ENCODE results near the gene TGM5. TPM values are rescaled to one million over a fixed set of nuclear protein-coding genes. Genes with fewer than 3 reads are reported as not detected.
"Not testable (repeated sequence)": the region's sequence is repeated elsewhere in the genome, so short reads cannot be mapped to it uniquely, and the experiment has no call there.

TGM5 gene
- polyA plus RNA-seq, 2 of the 4 experiments (the other 2 are of a cell fraction) = not detected

DNA sequence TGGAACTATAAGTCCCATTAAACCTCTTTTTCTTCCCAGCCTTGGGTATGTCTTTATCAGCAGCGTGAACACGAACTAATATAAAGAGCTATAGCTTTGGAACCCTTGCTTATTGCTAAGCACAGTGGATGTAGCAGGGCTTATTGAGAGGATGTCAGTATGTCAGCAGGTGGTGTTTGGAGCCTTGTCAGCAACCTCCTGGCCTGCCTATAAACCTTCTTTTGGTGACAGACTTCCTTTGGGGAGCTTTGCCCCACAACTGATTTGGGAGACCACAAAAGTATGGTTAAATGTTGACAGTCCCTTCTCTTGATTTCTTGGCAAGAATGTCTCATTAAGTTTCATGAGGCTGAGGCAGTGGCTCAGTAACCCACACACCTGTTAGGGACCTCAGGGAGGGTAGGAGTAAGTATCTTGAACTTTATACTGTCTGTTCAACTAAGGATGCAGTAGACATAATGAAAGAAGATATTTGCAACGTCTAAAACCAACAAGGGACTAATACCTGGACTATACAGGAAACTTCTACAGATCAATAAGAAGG is 66.7 kb downstream of the TGM5 start:
- H3K4me3 ChIP-seq = no peak overlapping the region
- DNase-seq (ENCODE audit: low read depth in 1 of 2, low spot score in 1 of 2) = no peak
- TF ChIP-seq, protein P1, sequence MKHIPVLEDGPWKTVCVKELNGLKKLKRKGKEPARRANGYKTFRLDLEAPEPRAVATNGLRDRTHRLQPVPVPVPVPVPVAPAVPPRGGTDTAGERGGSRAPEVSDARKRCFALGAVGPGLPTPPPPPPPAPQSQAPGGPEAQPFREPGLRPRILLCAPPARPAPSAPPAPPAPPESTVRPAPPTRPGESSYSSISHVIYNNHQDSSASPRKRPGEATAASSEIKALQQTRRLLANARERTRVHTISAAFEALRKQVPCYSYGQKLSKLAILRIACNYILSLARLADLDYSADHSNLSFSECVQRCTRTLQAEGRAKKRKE (CRISPR knock-in tag; IDR thresholded peaks at IDR 0.05; ENCODE audit: low read depth) = no peak
- TF ChIP-seq, protein P2, sequence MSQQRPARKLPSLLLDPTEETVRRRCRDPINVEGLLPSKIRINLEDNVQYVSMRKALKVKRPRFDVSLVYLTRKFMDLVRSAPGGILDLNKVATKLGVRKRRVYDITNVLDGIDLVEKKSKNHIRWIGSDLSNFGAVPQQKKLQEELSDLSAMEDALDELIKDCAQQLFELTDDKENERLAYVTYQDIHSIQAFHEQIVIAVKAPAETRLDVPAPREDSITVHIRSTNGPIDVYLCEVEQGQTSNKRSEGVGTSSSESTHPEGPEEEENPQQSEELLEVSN (IDR thresholded peaks at IDR 0.05; ENCODE audit: borderline replicate concordance, low read depth) = no peak
- TF ChIP-seq ESRRA (IDR thresholded peaks at IDR 0.05; ENCODE audit: borderline replicate concordance, low read length) (no peak), RNF2 (IDR thresholded peaks at IDR 0.05; ENCODE audit: borderline replicate concordance, low read depth) (no peak), SREBF2 (IDR thresholded peaks at IDR 0.05) (no peak), ZC3H11A (IDR thresholded peaks at IDR 0.05) (no peak)
- no peak overlapping the region for H3K4me2 ChIP-seq
- H3K27ac ChIP-seq = no peak overlapping the region
- FAIRE-seq = no peak
- H3K4me1 ChIP-seq = no peaks in the 10 kb centered on the region
- ChIA-PET CTCF (interaction anchor here (1.0 to 6.4 kb wide), 2 partner anchors 25 to 85 kb away, joined by 3 to 34 read pairs; no protein-coding TSS in a partner anchor), POLR2A (no interaction called here)
- WGBS (ENCODE audit: missing lambda C conversion rate) = 61% methylated on average over 3 of the region's 3 CpGs
- no peak for ATAC-seq
- no peaks in the 10 kb centered on the region for H3K9me3 ChIP-seq

DNA sequence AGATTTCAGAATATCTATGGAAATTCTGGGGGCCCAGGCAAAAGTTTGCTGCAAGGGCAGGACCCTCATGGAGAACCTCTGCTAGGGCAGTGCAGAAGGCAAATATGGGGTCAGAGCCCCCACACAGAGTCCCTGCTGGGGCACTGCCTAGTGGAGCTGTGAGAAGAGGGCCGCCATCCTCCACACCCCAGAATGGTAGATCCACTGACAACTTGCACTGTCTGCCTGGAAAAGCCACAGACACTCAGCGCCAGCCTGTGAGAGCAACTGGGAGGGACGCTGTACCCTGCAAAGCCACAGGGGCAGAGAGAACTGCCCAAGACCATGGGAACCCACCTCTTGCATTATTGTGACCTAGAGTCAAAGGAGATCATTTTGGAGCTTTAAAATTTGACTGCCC is 67.7 kb downstream of the TGM5 start:
- ATAC-seq = no peak
- Histone ChIP-seq H3K4me1 (no peaks in the 10 kb centered on the region), H3K9me3 (no peaks in the 10 kb centered on the region), H3K4me2 (no peak overlapping the region), H3K27ac (no peak overlapping the region), H3K4me3 (no peak overlapping the region)
- no peak for FAIRE-seq
- CTCF ChIA-PET = interaction anchor here (0.8 to 6.4 kb wide), 2 partner anchors 26 to 86 kb away, joined by 4 to 34 read pairs; no protein-coding TSS in a partner anchor
- no peak for DNase-seq (ENCODE audit: low read depth in 1 of 2, low spot score in 1 of 2)
- POLR2A ChIA-PET = no interaction called here
- WGBS (ENCODE audit: missing lambda C conversion rate) = 73% methylated on average over 2 of the region's 3 CpGs
- TF ChIP-seq POLR2A (IDR thresholded peaks at IDR 0.05; ENCODE audit: low read length) = no peak
- TF ChIP-seq GATA3 (IDR thresholded peaks at IDR 0.05; ENCODE audit: borderline replicate concordance) = no peak
- TF ChIP-seq, protein P1 (CRISPR knock-in tag; IDR thresholded peaks at IDR 0.05; ENCODE audit: low read depth) = no peak
- no peak for TF ChIP-seq POLR2AphosphoS2 (conservative IDR thresholded peaks at IDR 0.05; ENCODE audit: low read length)
- no peak for TF ChIP-seq ZSCAN20 (CRISPR knock-in tag; IDR thresholded peaks at IDR 0.05)
- TF ChIP-seq HEYL (CRISPR knock-in tag; IDR thresholded peaks at IDR 0.05) = no peak

DNA sequence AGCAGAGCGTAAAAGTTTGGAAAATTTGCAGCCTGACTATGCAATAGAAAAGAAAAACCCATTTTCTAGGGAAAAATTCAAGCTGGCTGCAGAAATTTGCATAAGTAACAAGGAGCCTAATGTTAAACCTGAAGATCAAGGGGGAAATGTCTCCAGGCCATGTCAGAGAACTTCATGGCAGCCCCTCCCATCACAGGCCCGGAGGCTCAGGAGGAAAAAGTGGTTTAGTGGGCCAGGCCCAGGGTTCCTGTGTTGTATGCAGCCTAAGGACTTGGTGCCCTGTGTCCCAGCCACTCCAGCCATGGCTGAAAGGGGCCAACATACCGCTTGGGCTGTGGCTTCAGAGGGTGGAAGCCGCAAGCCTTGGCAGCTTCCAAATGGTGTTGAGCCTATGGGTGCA is 68.2 kb downstream of the TGM5 start:
- H3K4me3 ChIP-seq; FAIRE-seq; H3K9me3 ChIP-seq; POLR2A ChIA-PET; H3K27ac ChIP-seq; DNase-seq (ENCODE audit: low read depth in 1 of 2, low spot score in 1 of 2); H3K4me2 ChIP-seq; ATAC-seq; H3K4me1 ChIP-seq: not testable (repeated sequence)
- 57% methylated on average over 4 of the region's 4 CpGs for WGBS (ENCODE audit: missing lambda C conversion rate)
- CTCF ChIA-PET = interaction anchor here (0.8 to 6.4 kb wide), 2 partner anchors 27 to 87 kb away, joined by 4 to 34 read pairs; no protein-coding TSS in a partner anchor

DNA sequence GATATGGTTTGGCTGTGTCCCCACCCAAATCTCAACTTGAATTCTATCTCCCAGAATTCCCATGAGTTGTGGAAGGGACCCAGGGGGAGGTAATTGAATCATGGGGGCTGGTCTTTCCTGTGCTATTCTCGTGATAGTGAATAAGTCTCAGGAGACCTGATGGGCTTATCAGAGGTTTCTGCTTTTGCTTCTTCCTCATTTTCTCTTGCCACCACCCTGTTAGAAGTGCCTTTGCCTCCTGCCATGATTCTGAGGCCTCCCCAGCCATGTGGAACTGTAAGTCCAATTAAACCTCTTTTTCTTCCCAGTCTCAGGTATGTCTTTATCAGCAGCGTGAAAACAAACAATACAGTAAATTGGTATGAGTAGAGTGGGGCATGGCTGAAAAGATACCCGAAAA is 69.0 kb downstream of the TGM5 start:
- 94% methylated on average over 3 of the region's 3 CpGs for WGBS (ENCODE audit: missing lambda C conversion rate)
- H3K27ac ChIP-seq; DNase-seq (ENCODE audit: low read depth in 1 of 2, low spot score in 1 of 2); H3K4me3 ChIP-seq; ATAC-seq; FAIRE-seq; H3K4me2 ChIP-seq; POLR2A ChIA-PET; H3K4me1 ChIP-seq; H3K9me3 ChIP-seq: not testable (repeated sequence)
- CTCF ChIA-PET = interaction anchor here (6.4 kb wide), 1 partner anchor 88 kb away, joined by 34 read pairs; no protein-coding TSS in a partner anchor

DNA sequence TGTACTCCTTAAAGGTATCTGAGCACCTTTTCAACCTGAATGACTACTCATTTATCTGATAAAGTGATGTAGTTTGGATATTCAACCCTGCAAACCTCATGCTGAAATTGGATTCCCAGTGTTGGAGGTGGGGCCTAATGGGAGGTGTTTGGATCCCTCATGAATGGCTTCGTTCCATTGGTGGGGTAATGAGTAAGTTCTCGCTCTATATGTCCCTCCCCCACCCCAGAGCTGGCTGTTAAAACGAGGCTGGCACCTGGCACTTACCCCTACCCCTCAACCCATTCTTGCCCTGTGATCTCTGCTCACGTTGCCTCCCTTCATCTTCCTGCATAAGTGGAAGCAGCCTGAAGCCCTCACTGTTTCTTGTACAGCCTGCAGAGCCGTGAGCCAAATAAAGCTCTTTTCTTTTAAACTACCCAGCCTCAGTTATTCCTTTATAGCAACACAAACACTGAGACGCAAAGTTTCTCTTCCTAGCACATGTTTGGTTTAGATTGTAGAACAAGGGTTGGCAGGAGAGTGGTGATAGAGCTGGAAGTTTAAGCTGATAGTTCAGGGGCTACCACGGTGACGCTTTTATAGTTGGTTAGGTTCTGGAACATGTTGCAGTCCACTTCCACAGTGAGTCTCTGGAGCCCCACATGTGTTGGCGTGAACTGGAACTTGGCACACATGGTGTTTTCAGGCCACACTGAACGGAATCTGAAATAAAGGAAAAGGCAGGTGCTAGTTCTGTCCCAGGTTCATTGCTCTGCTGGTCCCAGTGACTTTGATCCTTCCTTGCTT is 69.8 kb downstream of the TGM5 start:
- 86% methylated on average over 10 of the region's 10 CpGs for WGBS (ENCODE audit: missing lambda C conversion rate)
- ATAC-seq = no peak
- FAIRE-seq = no peak

More for the DNA sequence above, 69.8 kb downstream of the TGM5 start:
- ChIA-PET CTCF (interaction anchor here (2.4 to 6.4 kb wide), 3 partner anchors 7 to 88 kb away, joined by 8 to 34 read pairs (median 18); partner anchors contain the start of gene CCNDBP1), POLR2A (no interaction called here)
- H3K27ac ChIP-seq = no peak overlapping the region
- no peak overlapping the region for H3K4me2 ChIP-seq
- H3K4me3 ChIP-seq = no peak overlapping the region
- no peaks in the 10 kb centered on the region for H3K9me3 ChIP-seq
- DNase-seq (ENCODE audit: low read depth in 1 of 2, low spot score in 1 of 2) = no peak
- H3K4me1 ChIP-seq = no peaks in the 10 kb centered on the region
- no peak for TF ChIP-seq ESRRA (IDR thresholded peaks at IDR 0.05; ENCODE audit: borderline replicate concordance, low read length)
- no peak for TF ChIP-seq MYC (IDR thresholded peaks at IDR 0.05; ENCODE audit: borderline replicate concordance, low read length)
- TF ChIP-seq, protein P3, sequence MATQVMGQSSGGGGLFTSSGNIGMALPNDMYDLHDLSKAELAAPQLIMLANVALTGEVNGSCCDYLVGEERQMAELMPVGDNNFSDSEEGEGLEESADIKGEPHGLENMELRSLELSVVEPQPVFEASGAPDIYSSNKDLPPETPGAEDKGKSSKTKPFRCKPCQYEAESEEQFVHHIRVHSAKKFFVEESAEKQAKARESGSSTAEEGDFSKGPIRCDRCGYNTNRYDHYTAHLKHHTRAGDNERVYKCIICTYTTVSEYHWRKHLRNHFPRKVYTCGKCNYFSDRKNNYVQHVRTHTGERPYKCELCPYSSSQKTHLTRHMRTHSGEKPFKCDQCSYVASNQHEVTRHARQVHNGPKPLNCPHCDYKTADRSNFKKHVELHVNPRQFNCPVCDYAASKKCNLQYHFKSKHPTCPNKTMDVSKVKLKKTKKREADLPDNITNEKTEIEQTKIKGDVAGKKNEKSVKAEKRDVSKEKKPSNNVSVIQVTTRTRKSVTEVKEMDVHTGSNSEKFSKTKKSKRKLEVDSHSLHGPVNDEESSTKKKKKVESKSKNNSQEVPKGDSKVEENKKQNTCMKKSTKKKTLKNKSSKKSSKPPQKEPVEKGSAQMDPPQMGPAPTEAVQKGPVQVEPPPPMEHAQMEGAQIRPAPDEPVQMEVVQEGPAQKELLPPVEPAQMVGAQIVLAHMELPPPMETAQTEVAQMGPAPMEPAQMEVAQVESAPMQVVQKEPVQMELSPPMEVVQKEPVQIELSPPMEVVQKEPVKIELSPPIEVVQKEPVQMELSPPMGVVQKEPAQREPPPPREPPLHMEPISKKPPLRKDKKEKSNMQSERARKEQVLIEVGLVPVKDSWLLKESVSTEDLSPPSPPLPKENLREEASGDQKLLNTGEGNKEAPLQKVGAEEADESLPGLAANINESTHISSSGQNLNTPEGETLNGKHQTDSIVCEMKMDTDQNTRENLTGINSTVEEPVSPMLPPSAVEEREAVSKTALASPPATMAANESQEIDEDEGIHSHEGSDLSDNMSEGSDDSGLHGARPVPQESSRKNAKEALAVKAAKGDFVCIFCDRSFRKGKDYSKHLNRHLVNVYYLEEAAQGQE (IDR thresholded peaks at IDR 0.05) = no peak
- TF ChIP-seq EP300 (IDR thresholded peaks at IDR 0.05) = no peak
- TF ChIP-seq, protein P2 (IDR thresholded peaks at IDR 0.05; ENCODE audit: borderline replicate concordance, low read depth) = no peak
- TF ChIP-seq, protein P4, sequence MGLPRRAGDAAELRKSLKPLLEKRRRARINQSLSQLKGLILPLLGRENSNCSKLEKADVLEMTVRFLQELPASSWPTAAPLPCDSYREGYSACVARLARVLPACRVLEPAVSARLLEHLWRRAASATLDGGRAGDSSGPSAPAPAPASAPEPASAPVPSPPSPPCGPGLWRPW (IDR thresholded peaks at IDR 0.05) = no peak

Measured in A549 (cell line).